GM19397 (cell line): ENCODE data around the gene MT1M.
"Not testable (repeated sequence)": the region's sequence is repeated elsewhere in the genome, so short reads cannot be mapped to it uniquely, and the experiment has no call there.

ENCODE experiments used
- ATAC-seq: cut with Tn5 transposase; IDR thresholded peaks from one replicate; pipeline ENCODE4 v1.9.1; 2021; ENCODE audit warnings: mild to moderate bottlenecking, moderate library complexity; ENCODE audit not compliant: unreplicated experiment

The MT1M gene

GRCh38 chr16:56645838-56646237, 13.4 kb downstream of the MT1M start:
- no peak for ATAC-seq

- no peak for ATAC-seq
These were observed 15.4 kb downstream of the MT1M start for GRCh38 chr16:56647641-56648431.

- ATAC-seq, result no peak
These were observed 16.8 kb downstream of the MT1M start for GRCh38 chr16:56649271-56649670.

GRCh38 chr16:56649820-56650219, 17.4 kb downstream of the MT1M start:
- no peak for ATAC-seq

- no peak for ATAC-seq
These were observed 19.1 kb downstream of the MT1M start, which contains the start of gene MT1B for GRCh38 chr16:56651586-56651985. MT1B (plus strand) TSS chr16:56651886; CDS start chr16:56651954, 68 bp downstream.

GRCh38 chr16:56652600-56652999, 20.1 kb downstream of the MT1M start:
- no peak for ATAC-seq

GRCh38 chr16:56653218-56653617, 20.8 kb downstream of the MT1M start:
- ATAC-seq, result no peak

GRCh38 chr16:56657555-56658326, 25.3 kb downstream of the MT1M start, which contains the start of gene MT1F:
MT1F (plus strand) TSS chr16:56657959; CDS start chr16:56658059, 100 bp downstream.
- no peak for ATAC-seq

- ATAC-seq, result no peak
These were observed 25.9 kb downstream of the MT1M start for GRCh38 chr16:56658327-56658875.

- ATAC-seq, result no peak
These were observed 30.2 kb downstream of the MT1M start for GRCh38 chr16:56662357-56663354.

GRCh38 chr16:56664506-56664905, 32.0 kb downstream of the MT1M start:
- no peak for ATAC-seq

- not testable (repeated sequence) for ATAC-seq
These were observed 33.1 kb downstream of the MT1M start for GRCh38 chr16:56665286-56666261.

- no peak for ATAC-seq
These were observed 35.4 kb downstream of the MT1M start, which contains the start of gene MT1G for GRCh38 chr16:56667581-56668571. MT1G (minus strand) TSS chr16:56668065; CDS start chr16:56667993, 72 bp downstream.

GRCh38 chr16:56669005-56669839, 36.8 kb downstream of the MT1M start, which contains the start of gene MT1H:
MT1H (plus strand) TSS chr16:56669814; CDS start chr16:56669885, 71 bp downstream.
- ATAC-seq, result no peak

GRCh38 chr16:56669840-56670619, 37.6 kb downstream of the MT1M start:
- no peak for ATAC-seq

- no peak for ATAC-seq
These were observed 38.1 kb downstream of the MT1M start for GRCh38 chr16:56670620-56670934.
